WTC11 (cell line): Measurements from ENCODE around the gene COL5A3. TPM values are rescaled to one million over a fixed set of nuclear protein-coding genes. Genes with fewer than 3 reads are reported as not detected.
A peak's percentile ranks its signal among the peaks of the same experiment; 100 is the strongest.

ENCODE experiments used
- ATF1 ChIP-seq: sonication (generic); formaldehyde crosslinking; IDR thresholded peaks from 2 replicates; pipeline ENCODE4 v1.8.1; 2023; ENCODE audit warnings: mild to moderate bottlenecking, moderate library complexity, missing genetic modification reagents
- CTCF ChIP-seq: fragments of 200-600 bp; IDR thresholded peaks from 2 replicates; pipeline ENCODE4 v1.8.0; 2022; ENCODE audit warnings: antibody characterized with exemption
- GABPB1 ChIP-seq: sonication (generic); formaldehyde crosslinking; IDR thresholded peaks from 2 replicates; pipeline ENCODE4 v1.8.1; 2023; ENCODE audit warnings: mild to moderate bottlenecking, missing genetic modification reagents
- GRHL2 ChIP-seq: fragments of 250-450 bp; sonication (Bioruptor Pico); IDR thresholded peaks from 2 replicates; pipeline ENCODE4 v1.8.0; 2022; ENCODE audit warnings: mild to moderate bottlenecking, moderate library complexity; ENCODE audit not compliant: insufficient replicate concordance, severe bottlenecking
- GTF2I ChIP-seq: fragments of 250-450 bp; sonication (Bioruptor Pico); conservative IDR thresholded peaks from 2 replicates; pipeline ENCODE4 v1.4.0; 2021; ENCODE audit warnings: mild to moderate bottlenecking
- KAT7 ChIP-seq: sonication (generic); formaldehyde crosslinking; IDR thresholded peaks from 2 replicates; pipeline ENCODE4 v1.8.1; 2023; ENCODE audit warnings: missing genetic modification reagents, mild to moderate bottlenecking, borderline replicate concordance
- MAX ChIP-seq: sonication (generic); formaldehyde crosslinking; IDR thresholded peaks from 2 replicates; pipeline ENCODE4 v1.8.0; 2022; ENCODE audit warnings: mild to moderate bottlenecking, missing genetic modification reagents
- NFYB ChIP-seq: sonication (generic); formaldehyde crosslinking; conservative IDR thresholded peaks from 2 replicates; pipeline ENCODE4 v1.8.0; 2022; ENCODE audit warnings: low read depth, missing genetic modification reagents
- NR2C2 ChIP-seq: sonication (generic); formaldehyde crosslinking; IDR thresholded peaks from 2 replicates; pipeline ENCODE4 v1.8.0; 2022; ENCODE audit warnings: mild to moderate bottlenecking, missing genetic modification reagents
- OVOL2 ChIP-seq: fragments of 250-450 bp; sonication (Bioruptor Pico); IDR thresholded peaks from 2 replicates; pipeline ENCODE4 v1.9.0; 2021; ENCODE audit warnings: mild to moderate bottlenecking, borderline replicate concordance
- PRDM15 ChIP-seq: sonication (generic); formaldehyde crosslinking; IDR thresholded peaks from 2 replicates; pipeline ENCODE4 v1.8.0; 2022; ENCODE audit warnings: missing genetic modification reagents
- RELA ChIP-seq: sonication (generic); formaldehyde crosslinking; IDR thresholded peaks from 2 replicates; pipeline ENCODE4 v1.8.1; 2022; ENCODE audit warnings: missing genetic modification reagents, mild to moderate bottlenecking, borderline replicate concordance
- SMAD4 ChIP-seq: sonication (generic); formaldehyde crosslinking; IDR thresholded peaks from 2 replicates; pipeline ENCODE4 v1.8.0; 2022; ENCODE audit warnings: mild to moderate bottlenecking, missing genetic modification reagents
- SOX15 ChIP-seq: fragments of 250-450 bp; sonication (Bioruptor Pico); IDR thresholded peaks from 2 replicates; pipeline ENCODE4 v1.9.0; 2021; ENCODE audit warnings: mild to moderate bottlenecking
- TCF7 ChIP-seq: sonication (generic); formaldehyde crosslinking; IDR thresholded peaks from 2 replicates; pipeline ENCODE4 v1.8.0; 2022; ENCODE audit warnings: mild to moderate bottlenecking, low read depth, missing genetic modification reagents, moderate library complexity
- ZNF219 ChIP-seq: sonication (generic); formaldehyde crosslinking; IDR thresholded peaks from 2 replicates; pipeline ENCODE4 v1.8.0; 2023; ENCODE audit warnings: missing genetic modification reagents, mild to moderate bottlenecking, borderline replicate concordance
- ZNF263 ChIP-seq: sonication (generic); formaldehyde crosslinking; IDR thresholded peaks from 2 replicates; pipeline ENCODE4 v1.8.1; 2022; ENCODE audit warnings: low read depth, mild to moderate bottlenecking, moderate library complexity, missing genetic modification reagents
- total RNA-seq: library from RNA; stranded (reverse); gene quantifications from 3 replicates; pipeline ENCODE4 v1.2.3, GENCODE V29; 2021
- TF ChIP-seq, protein P1 (sequence below): sonication (generic); formaldehyde crosslinking; IDR thresholded peaks from 2 replicates; pipeline ENCODE4 v1.8.1; 2022; ENCODE audit warnings: mild to moderate bottlenecking, moderate library complexity, missing genetic modification reagents
- TF ChIP-seq, protein P2 (sequence below): sonication (generic); formaldehyde crosslinking; IDR thresholded peaks from 2 replicates; pipeline ENCODE4 v1.8.0; 2023; ENCODE audit warnings: mild to moderate bottlenecking, missing genetic modification reagents
- TF ChIP-seq, protein P3 (sequence below): fragments of 250-450 bp; sonication (Bioruptor Pico); IDR thresholded peaks from 2 replicates; pipeline ENCODE4 v2.1.2; 2022; ENCODE audit warnings: mild to moderate bottlenecking, moderate library complexity
- TF ChIP-seq, protein P4 (sequence below): sonication (generic); formaldehyde crosslinking; IDR thresholded peaks from 2 replicates; pipeline ENCODE4 v1.8.0; 2022; ENCODE audit warnings: mild to moderate bottlenecking, missing genetic modification reagents
- TF ChIP-seq, protein P5 (sequence below): fragments of 250-450 bp; sonication (Bioruptor Pico); IDR thresholded peaks from 2 replicates; pipeline ENCODE4 v1.9.0; 2021; ENCODE audit warnings: mild to moderate bottlenecking
- TF ChIP-seq, protein P6 (sequence below): fragments of 250-450 bp; sonication (Bioruptor Pico); IDR thresholded peaks from 2 replicates; pipeline ENCODE4 v1.8.0; 2021; ENCODE audit warnings: mild to moderate bottlenecking

Gene COL5A3
- total RNA-seq, 1 experiment from 2014 or later: 0.81 TPM

DNA sequence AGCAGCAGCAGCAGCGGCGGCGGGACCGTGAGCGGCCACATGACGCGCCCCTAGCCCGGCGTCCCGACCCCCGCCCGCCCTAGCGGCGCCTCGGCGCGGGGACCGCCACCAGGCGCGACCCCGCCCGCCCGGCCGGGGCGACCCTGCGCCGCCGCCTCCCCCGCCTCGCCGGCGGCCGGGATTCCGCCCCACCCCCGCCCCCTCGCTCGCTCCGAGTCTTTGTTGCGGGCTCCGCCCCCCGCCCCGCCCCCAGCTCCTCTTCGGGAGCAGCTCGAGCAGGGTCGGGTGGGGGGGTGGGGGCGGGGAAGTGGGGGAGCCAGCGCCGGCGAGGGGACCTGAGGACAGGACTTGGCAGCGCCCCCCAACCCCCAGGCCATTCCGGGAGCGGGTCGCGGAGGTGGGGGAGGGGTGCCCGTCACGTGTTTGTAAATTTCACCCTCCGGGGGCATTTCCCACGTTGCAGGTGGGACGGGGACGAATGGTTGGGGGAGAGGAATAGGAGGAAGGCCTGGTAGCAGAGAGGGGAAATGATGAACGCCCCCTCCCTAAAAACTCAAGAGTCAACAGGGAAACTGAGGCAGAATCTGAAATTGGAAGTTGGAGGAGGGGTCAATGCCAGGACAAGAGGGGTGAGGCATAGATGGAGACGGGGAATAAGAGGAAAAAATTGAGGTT, 73.8 kb downstream of the COL5A3 start, which contains the start of gene OLFM2 (continued):
- TF ChIP-seq CTCF (no peak), RELA (no peak), GABPB1 (CRISPR knock-in tag) (no peak), NFYB (CRISPR knock-in tag) (no peak), OVOL2 (CRISPR knock-in tag) (no peak), KAT7 (CRISPR knock-in tag) (no peak), ATF1 (CRISPR knock-in tag) (no peak), SOX15 (no peak), ZNF263 (CRISPR knock-in tag) (no peak), ZNF219 (0 out of 2 replicates have a peak, but pooled peaks have one; percentile 19), PRDM15 (CRISPR knock-in tag) (no peak), MAX (CRISPR knock-in tag) (peak; percentile 61), GTF2I (CRISPR knock-in tag) (no peak), GRHL2 (CRISPR knock-in tag) (no peak), NR2C2 (CRISPR knock-in tag) (no peak), SMAD4 (no peak), TCF7 (CRISPR knock-in tag) (no peak)
- TF ChIP-seq, protein P1, sequence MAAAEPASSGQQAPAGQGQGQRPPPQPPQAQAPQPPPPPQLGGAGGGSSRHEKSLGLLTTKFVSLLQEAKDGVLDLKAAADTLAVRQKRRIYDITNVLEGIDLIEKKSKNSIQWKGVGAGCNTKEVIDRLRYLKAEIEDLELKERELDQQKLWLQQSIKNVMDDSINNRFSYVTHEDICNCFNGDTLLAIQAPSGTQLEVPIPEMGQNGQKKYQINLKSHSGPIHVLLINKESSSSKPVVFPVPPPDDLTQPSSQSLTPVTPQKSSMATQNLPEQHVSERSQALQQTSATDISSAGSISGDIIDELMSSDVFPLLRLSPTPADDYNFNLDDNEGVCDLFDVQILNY: no peak
- TF ChIP-seq, protein P2, sequence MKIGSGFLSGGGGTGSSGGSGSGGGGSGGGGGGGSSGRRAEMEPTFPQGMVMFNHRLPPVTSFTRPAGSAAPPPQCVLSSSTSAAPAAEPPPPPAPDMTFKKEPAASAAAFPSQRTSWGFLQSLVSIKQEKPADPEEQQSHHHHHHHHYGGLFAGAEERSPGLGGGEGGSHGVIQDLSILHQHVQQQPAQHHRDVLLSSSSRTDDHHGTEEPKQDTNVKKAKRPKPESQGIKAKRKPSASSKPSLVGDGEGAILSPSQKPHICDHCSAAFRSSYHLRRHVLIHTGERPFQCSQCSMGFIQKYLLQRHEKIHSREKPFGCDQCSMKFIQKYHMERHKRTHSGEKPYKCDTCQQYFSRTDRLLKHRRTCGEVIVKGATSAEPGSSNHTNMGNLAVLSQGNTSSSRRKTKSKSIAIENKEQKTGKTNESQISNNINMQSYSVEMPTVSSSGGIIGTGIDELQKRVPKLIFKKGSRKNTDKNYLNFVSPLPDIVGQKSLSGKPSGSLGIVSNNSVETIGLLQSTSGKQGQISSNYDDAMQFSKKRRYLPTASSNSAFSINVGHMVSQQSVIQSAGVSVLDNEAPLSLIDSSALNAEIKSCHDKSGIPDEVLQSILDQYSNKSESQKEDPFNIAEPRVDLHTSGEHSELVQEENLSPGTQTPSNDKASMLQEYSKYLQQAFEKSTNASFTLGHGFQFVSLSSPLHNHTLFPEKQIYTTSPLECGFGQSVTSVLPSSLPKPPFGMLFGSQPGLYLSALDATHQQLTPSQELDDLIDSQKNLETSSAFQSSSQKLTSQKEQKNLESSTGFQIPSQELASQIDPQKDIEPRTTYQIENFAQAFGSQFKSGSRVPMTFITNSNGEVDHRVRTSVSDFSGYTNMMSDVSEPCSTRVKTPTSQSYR: 0 out of 2 replicates have a peak, but pooled peaks have one; percentile 30
- TF ChIP-seq, protein P3, sequence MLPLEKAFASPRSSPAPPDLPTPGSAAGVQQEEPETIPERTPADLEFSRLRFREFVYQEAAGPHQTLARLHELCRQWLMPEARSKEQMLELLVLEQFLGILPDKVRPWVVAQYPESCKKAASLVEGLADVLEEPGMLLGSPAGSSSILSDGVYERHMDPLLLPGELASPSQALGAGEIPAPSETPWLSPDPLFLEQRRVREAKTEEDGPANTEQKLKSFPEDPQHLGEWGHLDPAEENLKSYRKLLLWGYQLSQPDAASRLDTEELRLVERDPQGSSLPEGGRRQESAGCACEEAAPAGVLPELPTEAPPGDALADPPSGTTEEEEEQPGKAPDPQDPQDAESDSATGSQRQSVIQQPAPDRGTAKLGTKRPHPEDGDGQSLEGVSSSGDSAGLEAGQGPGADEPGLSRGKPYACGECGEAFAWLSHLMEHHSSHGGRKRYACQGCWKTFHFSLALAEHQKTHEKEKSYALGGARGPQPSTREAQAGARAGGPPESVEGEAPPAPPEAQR (CRISPR knock-in tag): no peak
- TF ChIP-seq, protein P4, sequence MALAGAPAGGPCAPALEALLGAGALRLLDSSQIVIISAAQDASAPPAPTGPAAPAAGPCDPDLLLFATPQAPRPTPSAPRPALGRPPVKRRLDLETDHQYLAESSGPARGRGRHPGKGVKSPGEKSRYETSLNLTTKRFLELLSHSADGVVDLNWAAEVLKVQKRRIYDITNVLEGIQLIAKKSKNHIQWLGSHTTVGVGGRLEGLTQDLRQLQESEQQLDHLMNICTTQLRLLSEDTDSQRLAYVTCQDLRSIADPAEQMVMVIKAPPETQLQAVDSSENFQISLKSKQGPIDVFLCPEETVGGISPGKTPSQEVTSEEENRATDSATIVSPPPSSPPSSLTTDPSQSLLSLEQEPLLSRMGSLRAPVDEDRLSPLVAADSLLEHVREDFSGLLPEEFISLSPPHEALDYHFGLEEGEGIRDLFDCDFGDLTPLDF (CRISPR knock-in tag): no peak
- TF ChIP-seq, protein P5, sequence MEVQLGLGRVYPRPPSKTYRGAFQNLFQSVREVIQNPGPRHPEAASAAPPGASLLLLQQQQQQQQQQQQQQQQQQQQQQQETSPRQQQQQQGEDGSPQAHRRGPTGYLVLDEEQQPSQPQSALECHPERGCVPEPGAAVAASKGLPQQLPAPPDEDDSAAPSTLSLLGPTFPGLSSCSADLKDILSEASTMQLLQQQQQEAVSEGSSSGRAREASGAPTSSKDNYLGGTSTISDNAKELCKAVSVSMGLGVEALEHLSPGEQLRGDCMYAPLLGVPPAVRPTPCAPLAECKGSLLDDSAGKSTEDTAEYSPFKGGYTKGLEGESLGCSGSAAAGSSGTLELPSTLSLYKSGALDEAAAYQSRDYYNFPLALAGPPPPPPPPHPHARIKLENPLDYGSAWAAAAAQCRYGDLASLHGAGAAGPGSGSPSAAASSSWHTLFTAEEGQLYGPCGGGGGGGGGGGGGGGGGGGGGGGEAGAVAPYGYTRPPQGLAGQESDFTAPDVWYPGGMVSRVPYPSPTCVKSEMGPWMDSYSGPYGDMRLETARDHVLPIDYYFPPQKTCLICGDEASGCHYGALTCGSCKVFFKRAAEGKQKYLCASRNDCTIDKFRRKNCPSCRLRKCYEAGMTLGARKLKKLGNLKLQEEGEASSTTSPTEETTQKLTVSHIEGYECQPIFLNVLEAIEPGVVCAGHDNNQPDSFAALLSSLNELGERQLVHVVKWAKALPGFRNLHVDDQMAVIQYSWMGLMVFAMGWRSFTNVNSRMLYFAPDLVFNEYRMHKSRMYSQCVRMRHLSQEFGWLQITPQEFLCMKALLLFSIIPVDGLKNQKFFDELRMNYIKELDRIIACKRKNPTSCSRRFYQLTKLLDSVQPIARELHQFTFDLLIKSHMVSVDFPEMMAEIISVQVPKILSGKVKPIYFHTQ (CRISPR knock-in tag): no peak
- TF ChIP-seq, protein P6, sequence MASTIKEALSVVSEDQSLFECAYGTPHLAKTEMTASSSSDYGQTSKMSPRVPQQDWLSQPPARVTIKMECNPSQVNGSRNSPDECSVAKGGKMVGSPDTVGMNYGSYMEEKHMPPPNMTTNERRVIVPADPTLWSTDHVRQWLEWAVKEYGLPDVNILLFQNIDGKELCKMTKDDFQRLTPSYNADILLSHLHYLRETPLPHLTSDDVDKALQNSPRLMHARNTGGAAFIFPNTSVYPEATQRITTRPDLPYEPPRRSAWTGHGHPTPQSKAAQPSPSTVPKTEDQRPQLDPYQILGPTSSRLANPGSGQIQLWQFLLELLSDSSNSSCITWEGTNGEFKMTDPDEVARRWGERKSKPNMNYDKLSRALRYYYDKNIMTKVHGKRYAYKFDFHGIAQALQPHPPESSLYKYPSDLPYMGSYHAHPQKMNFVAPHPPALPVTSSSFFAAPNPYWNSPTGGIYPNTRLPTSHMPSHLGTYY (CRISPR knock-in tag): no peak
- TF ChIP-seq, all 79 proteins: peak for 5
